ENCODE data around the gene ZNF827.

- TF ChIP-seq CTCF (conservative IDR thresholded peaks at IDR 0.05; ENCODE audit: low read depth, low read length) (no peak), EZH2 (IDR thresholded peaks at IDR 0.05; ENCODE audit: low read length, unreplicated experiment) (no peak), EZH2phosphoT487 (IDR thresholded peaks at IDR 0.05; ENCODE audit: borderline replicate concordance, low read length) (no peak)
Observed at GRCh38 chr4:145931403-145931802, 7.2 kb downstream of the ZNF827 start.

All from PC-3 (cell line).